Left renal cortex interstitium (tissue), 4 donors: ENCODE measurements around the gene LAIR1. TPM values are rescaled to one million over a fixed set of nuclear protein-coding genes. Genes with fewer than 3 reads are reported as not detected.
"Not testable (repeated sequence)": the region's sequence is repeated elsewhere in the genome, so short reads cannot be mapped to it uniquely, and the experiment has no call there.

ENCODE experiments used
- DNase-seq, 4 donors: peaks; one replicate each; pipeline ENCODE4 v3.0.0-alpha.2; 2013; ENCODE audit warnings: low read depth in 4 of 4, low spot score in 2 of 4, missing footprints in 1 of 4
- polyA plus RNA-seq, 4 donors: library from polyadenylated mRNA; unstranded; fragments of 120-200 nt; gene quantifications; one replicate each; pipeline ENCODE4 v1.2.1, GENCODE V29; 2013; ENCODE audit not compliant: insufficient read length in 4 of 4

The LAIR1 gene
- polyA plus RNA-seq, 4 donors: 3.4 to 5.6 (median 4.0) TPM

- no peak for DNase-seq
Observed at GRCh38 chr19:54351474-54351873, 13.3 kb downstream of the LAIR1 start.

- no peak for DNase-seq
Observed at GRCh38 chr19:54345938-54346386, 18.8 kb downstream of the LAIR1 start.

- no peak for DNase-seq
Observed at GRCh38 chr19:54343868-54344267, 20.9 kb downstream of the LAIR1 start.

- DNase-seq: no peak
Observed at GRCh38 chr19:54341295-54341694, 23.4 kb downstream of the LAIR1 start.

- DNase-seq: no peak
Observed at GRCh38 chr19:54339646-54340358, 24.9 kb downstream of the LAIR1 start.

GRCh38 chr19:54338521-54338920 is 26.2 kb downstream of the LAIR1 start:
- DNase-seq: no peak

GRCh38 chr19:54337858-54338230 is 26.9 kb downstream of the LAIR1 start:
- no peak for DNase-seq

- no peak for DNase-seq
Observed at GRCh38 chr19:54336893-54337857, 27.6 kb downstream of the LAIR1 start.

GRCh38 chr19:54335979-54336892 is 28.5 kb downstream of the LAIR1 start:
- no peak for DNase-seq

- DNase-seq: no peak
Observed at GRCh38 chr19:54335164-54335563, 29.6 kb downstream of the LAIR1 start.

- no peak for DNase-seq
Observed at GRCh38 chr19:54333586-54334298, 31.0 kb downstream of the LAIR1 start.

- DNase-seq: no peak
Observed at GRCh38 chr19:54332149-54332548, 32.6 kb downstream of the LAIR1 start.

- DNase-seq: no peak
Observed at GRCh38 chr19:54331626-54332025, 33.1 kb downstream of the LAIR1 start.

GRCh38 chr19:54329476-54330165 is 35.1 kb downstream of the LAIR1 start:
- DNase-seq: no peak

GRCh38 chr19:54328781-54329180 is 36.0 kb downstream of the LAIR1 start:
- DNase-seq: not testable (repeated sequence)

- DNase-seq: no peak
Observed at GRCh38 chr19:54325631-54326030, 39.1 kb downstream of the LAIR1 start.

GRCh38 chr19:54325194-54325621 is 39.5 kb downstream of the LAIR1 start:
- DNase-seq: peak in 3 of 4 donors; percentile 5 to 23 (median 22)

GRCh38 chr19:54324071-54324470 is 40.7 kb downstream of the LAIR1 start:
- no peak for DNase-seq

- not testable (repeated sequence) for DNase-seq
Observed at GRCh38 chr19:54322934-54323333, 41.8 kb downstream of the LAIR1 start.
